Brain microvascular endothelial cell (primary cell): ENCODE measurements around the gene CDC42BPA.

Source experiments
- DNase-seq: peaks from one replicate; pipeline ENCODE4 v3.0.0-alpha.2; 2020
- H3K27ac ChIP-seq: fragments of 250-450 bp; sonication (Bioruptor Pico); 2 replicates; pipeline ENCODE4 v1.5.1; 2020; ENCODE audit warnings: mild to moderate bottlenecking, moderate library complexity
- H3K27me3 ChIP-seq: fragments of 250-450 bp; sonication (Bioruptor Pico); replicated peaks from 2 replicates; pipeline ENCODE4 v1.5.1; 2020; ENCODE audit warnings: mild to moderate bottlenecking
- H3K36me3 ChIP-seq: fragments of 250-450 bp; sonication (Bioruptor Pico); replicated peaks from 2 replicates; pipeline ENCODE4 v1.5.1; 2020; ENCODE audit warnings: mild to moderate bottlenecking
- H3K4me3 ChIP-seq: 2 replicates; pipeline ENCODE4 v1.5.1; 2011; ENCODE audit warnings: low read depth, mild to moderate bottlenecking, control low read depth, low read length, moderate library complexity
- CTCF ChIP-seq: IDR thresholded peaks from 2 replicates; pipeline ENCODE4 v1.5.1; 2011; ENCODE audit warnings: low read depth, mild to moderate bottlenecking, moderate library complexity, low read length, control low read depth, inconsistent platforms; ENCODE audit errors: missing control alignments
- in situ Hi-C: cut with HindIII; loops from 2 replicates; pipeline ENCODE4 v1.10.0; 2017; ENCODE audit warnings: low sequenced_read_pairs, low pct_ligation_motif_present

CDC42BPA gene

GRCh38 chr1:226979517-226980121, 338.7 kb downstream of the CDC42BPA start:
- no peaks in the 10 kb centered on the region for H3K27me3 ChIP-seq
- in situ Hi-C loops, result no loop called here
- H3K4me3 ChIP-seq, result no peak overlapping the region
- no peak overlapping the region for H3K27ac ChIP-seq
- DNase-seq, result no peak
- no peaks in the 10 kb centered on the region for H3K36me3 ChIP-seq
- TF ChIP-seq CTCF, result no peak

GRCh38 chr1:226979115-226979516, 339.2 kb downstream of the CDC42BPA start:
- no peak for DNase-seq
- H3K27me3 ChIP-seq, result no peaks in the 10 kb centered on the region
- no peak for TF ChIP-seq CTCF
- in situ Hi-C loops, result no loop called here
- H3K4me3 ChIP-seq, result no peak overlapping the region
- no peaks in the 10 kb centered on the region for H3K36me3 ChIP-seq
- H3K27ac ChIP-seq, result no peak overlapping the region

- Histone ChIP-seq H3K36me3 (no peaks in the 10 kb centered on the region), H3K4me3 (no peak overlapping the region), H3K27me3 (no peaks in the 10 kb centered on the region), H3K27ac (no peak overlapping the region)
- no peak for TF ChIP-seq CTCF
- DNase-seq, result no peak
- in situ Hi-C loops, result no loop called here
These were observed 339.7 kb downstream of the CDC42BPA start for GRCh38 chr1:226978432-226979114.

- no peak for TF ChIP-seq CTCF
- no peaks in the 10 kb centered on the region for H3K36me3 ChIP-seq
- in situ Hi-C loops, result no loop called here
These were observed 340.5 kb downstream of the CDC42BPA start for GRCh38 chr1:226977643-226978431.

GRCh38 chr1:226976978-226977642, 341.2 kb downstream of the CDC42BPA start:
- no peak overlapping the region for H3K27ac ChIP-seq
- H3K36me3 ChIP-seq, result no peaks in the 10 kb centered on the region
- TF ChIP-seq CTCF, result no peak
- H3K27me3 ChIP-seq, result no peaks in the 10 kb centered on the region
- DNase-seq, result no peak
- no peak overlapping the region for H3K4me3 ChIP-seq
- in situ Hi-C loops, result no loop called here

More at GRCh38 chr1:226977643-226978431, 340.5 kb downstream of the CDC42BPA start:
- DNase-seq, result no peak
- no peaks in the 10 kb centered on the region for H3K27me3 ChIP-seq
- H3K4me3 ChIP-seq, result no peak overlapping the region
- no peak overlapping the region for H3K27ac ChIP-seq
